Activated naive CD4-positive, alpha-beta T cell treated with anti-CD3 and anti-CD28 coated beads for 36 hours (primary cell): ENCODE data around the gene SGK2. TPM values are rescaled to one million over a fixed set of nuclear protein-coding genes. Genes with fewer than 3 reads are reported as not detected.

Experiments
- CTCF ChIA-PET: fragments of 350-600 bp; sonication (Branson Sonifier 250); formaldehyde crosslinking; loops from one replicate; lab custom pipeline; 2021; ENCODE audit warnings: antibody characterized with exemption; lab: Charles Lee
- DNase-seq: peaks from one replicate; pipeline ENCODE4 v3.0.0-alpha.2; 2020
- H3K27ac Mint-ChIP-seq: one replicate; pipeline ENCODE4 v1.8.0; 2021; ENCODE audit warnings: mild to moderate bottlenecking, mixed read lengths
- H3K27me3 Mint-ChIP-seq: one replicate; pipeline ENCODE4 v1.8.0; 2021; ENCODE audit warnings: low read depth, mixed read lengths
- H3K36me3 Mint-ChIP-seq: one replicate; pipeline ENCODE4 v1.8.0; 2021; ENCODE audit warnings: low read depth, mixed read lengths
- H3K4me1 Mint-ChIP-seq: one replicate; pipeline ENCODE4 v1.8.0; 2021; ENCODE audit warnings: low read depth, mixed read lengths
- H3K4me3 Mint-ChIP-seq: one replicate; pipeline ENCODE4 v1.8.0; 2021; ENCODE audit warnings: mild to moderate bottlenecking, moderate library complexity, mixed read lengths
- H3K9me3 Mint-ChIP-seq: one replicate; pipeline ENCODE4 v1.8.0; 2021; ENCODE audit warnings: mixed read lengths
- intact Hi-C: fragments of 100-400 bp; cut with micrococcal nuclease; formaldehyde crosslinking; loops from one replicate; pipeline ENCODE4 v1.15.1; 2023
- total RNA-seq, 2 experiments: library from RNA; stranded (reverse); gene quantifications; one replicate each; pipeline ENCODE4 v1.2.3, GENCODE V29; 2021

SGK2 gene
- total RNA-seq, 2 experiments from 2014 or later: 0.27 to 0.60 TPM

- Mint-ChIP-seq H3K27ac (no peak overlapping the region), H3K4me1 (no peaks in the 10 kb centered on the region), H3K9me3 (no peaks in the 10 kb centered on the region), H3K27me3 (no peaks in the 10 kb centered on the region), H3K36me3 (no peaks in the 10 kb centered on the region), H3K4me3 (no peak overlapping the region)
- no peak for DNase-seq
- intact Hi-C loops: no loop called here
- CTCF ChIA-PET: interaction anchor here (1.0 to 2.3 kb wide), 3 partner anchors 9 to 162 kb away, joined by 3 to 9 read pairs (median 4); no protein-coding TSS in a partner anchor
Measured at GRCh38 chr20:43529457-43530153, 29.2 kb upstream of the SGK2 start.

GRCh38 chr20:43530321-43531090 lies 28.3 kb upstream of the SGK2 start:
- H3K27ac Mint-ChIP-seq: no peak overlapping the region
- no peaks in the 10 kb centered on the region for H3K4me1 Mint-ChIP-seq
- no peak for DNase-seq
- intact Hi-C loops: no loop called here
- H3K4me3 Mint-ChIP-seq: no peak overlapping the region
- H3K36me3 Mint-ChIP-seq: no peaks in the 10 kb centered on the region
- no peaks in the 10 kb centered on the region for H3K27me3 Mint-ChIP-seq
- no peaks in the 10 kb centered on the region for H3K9me3 Mint-ChIP-seq
- CTCF ChIA-PET: interaction anchor here (0.7 to 2.3 kb wide), 4 partner anchors 8 to 162 kb away, joined by 3 to 9 read pairs (median 4); no protein-coding TSS in a partner anchor

DNA sequence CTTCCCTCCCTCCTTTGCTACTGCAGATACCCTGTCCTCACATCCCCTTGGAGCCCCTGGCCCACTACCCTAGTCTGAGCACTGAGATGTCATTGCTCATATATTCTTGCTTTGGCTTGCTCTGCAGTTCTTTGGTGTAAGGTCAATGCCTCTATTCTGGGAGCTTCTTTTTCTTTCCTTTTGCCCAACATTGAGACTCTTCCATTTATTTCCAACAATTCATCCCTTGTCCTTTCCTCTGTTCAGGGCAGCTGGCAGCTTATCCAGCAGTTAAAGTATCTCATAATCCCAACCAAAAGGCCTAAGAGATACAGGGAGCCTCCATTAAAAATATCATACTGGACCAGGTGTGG lies 27.8 kb upstream of the SGK2 start:
- no peak for DNase-seq
- CTCF ChIA-PET: interaction anchor here (0.7 to 1.7 kb wide), 2 partner anchors 9 to 15 kb away, joined by 3 to 5 read pairs; no protein-coding TSS in a partner anchor
- Mint-ChIP-seq H3K4me1 (no peaks in the 10 kb centered on the region), H3K9me3 (no peaks in the 10 kb centered on the region), H3K27me3 (no peaks in the 10 kb centered on the region), H3K36me3 (no peaks in the 10 kb centered on the region), H3K4me3 (no peak overlapping the region), H3K27ac (no peak overlapping the region)
- intact Hi-C loops: no loop called here

GRCh38 chr20:43532416-43533055 lies 26.3 kb upstream of the SGK2 start:
- no peak for DNase-seq
- Mint-ChIP-seq H3K9me3 (no peaks in the 10 kb centered on the region), H3K27ac (no peak overlapping the region), H3K36me3 (no peaks in the 10 kb centered on the region), H3K4me1 (no peaks in the 10 kb centered on the region), H3K27me3 (no peaks in the 10 kb centered on the region), H3K4me3 (no peak overlapping the region)
- CTCF ChIA-PET: no interaction called here
- intact Hi-C loops: no loop called here

GRCh38 chr20:43533060-43533459 lies 25.8 kb upstream of the SGK2 start:
- Mint-ChIP-seq H3K36me3 (no peaks in the 10 kb centered on the region), H3K4me1 (no peaks in the 10 kb centered on the region), H3K4me3 (no peak overlapping the region), H3K27me3 (no peaks in the 10 kb centered on the region), H3K9me3 (no peaks in the 10 kb centered on the region), H3K27ac (no peak overlapping the region)
- intact Hi-C loops: no loop called here
- DNase-seq: no peak
- CTCF ChIA-PET: no interaction called here

DNA sequence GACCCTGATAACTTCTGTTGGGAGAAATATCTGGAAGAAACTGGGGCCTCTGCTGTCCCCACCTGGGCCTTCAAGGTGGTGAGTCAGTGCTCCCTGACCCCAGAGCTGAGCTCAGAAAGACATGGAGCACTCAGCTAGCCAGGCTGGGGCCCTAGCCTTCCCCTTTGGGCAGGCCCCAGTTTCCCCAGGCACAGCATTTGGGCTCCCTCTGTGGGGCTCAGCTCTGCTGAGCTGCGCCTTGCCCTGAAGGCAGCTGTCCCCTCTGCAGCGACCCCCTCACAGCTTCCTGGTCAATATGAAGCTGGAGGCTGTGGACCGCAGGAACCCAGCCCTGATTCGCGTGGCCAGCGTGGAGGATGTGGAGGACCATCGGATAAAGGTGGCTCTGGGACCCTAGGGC lies 24.8 kb upstream of the SGK2 start:
- no peak for DNase-seq
- Mint-ChIP-seq H3K9me3 (no peaks in the 10 kb centered on the region), H3K27me3 (no peaks in the 10 kb centered on the region), H3K27ac (no peak overlapping the region), H3K36me3 (no peaks in the 10 kb centered on the region), H3K4me3 (no peak overlapping the region), H3K4me1 (no peaks in the 10 kb centered on the region)
- intact Hi-C loops: no loop called here
- CTCF ChIA-PET: interaction anchor here (1.1 kb wide), 1 partner anchor 67 kb away, joined by 4 read pairs; no protein-coding TSS in a partner anchor

DNA sequence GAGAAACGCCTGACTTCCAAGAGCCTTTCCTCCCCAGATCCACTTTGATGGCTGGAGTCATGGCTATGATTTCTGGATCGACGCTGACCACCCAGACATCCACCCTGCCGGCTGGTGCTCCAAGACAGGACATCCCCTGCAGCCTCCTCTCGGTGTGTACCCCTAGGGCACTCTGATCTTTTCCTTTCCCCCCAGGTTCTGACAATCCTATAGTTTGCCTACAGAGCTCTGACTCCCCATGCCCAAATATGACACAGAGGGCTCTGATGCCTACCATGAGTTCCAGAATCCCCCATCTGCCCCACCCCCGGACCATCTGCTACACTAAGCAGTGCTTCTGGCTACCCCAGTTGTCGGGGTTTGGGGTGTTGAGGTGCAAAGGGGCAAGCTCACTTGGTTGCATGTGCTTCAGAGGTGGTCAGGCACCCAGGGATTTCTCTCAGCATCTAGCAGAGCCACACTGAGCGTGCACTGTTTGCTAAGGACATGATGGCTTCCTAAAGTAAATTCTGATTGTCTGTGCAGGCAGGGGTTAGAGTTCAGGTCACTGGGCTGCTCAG lies 24.0 kb upstream of the SGK2 start:
- Mint-ChIP-seq H3K27me3 (no peaks in the 10 kb centered on the region), H3K9me3 (no peaks in the 10 kb centered on the region), H3K4me3 (no peak overlapping the region), H3K27ac (no peak overlapping the region), H3K4me1 (no peaks in the 10 kb centered on the region), H3K36me3 (no peaks in the 10 kb centered on the region)
- CTCF ChIA-PET: interaction anchor here (1.0 kb wide), 1 partner anchor 17 kb away, joined by 3 read pairs; no protein-coding TSS in a partner anchor
- no peak for DNase-seq
- intact Hi-C loops: no loop called here

GRCh38 chr20:43535370-43536004 lies 23.3 kb upstream of the SGK2 start:
- Mint-ChIP-seq H3K9me3 (no peaks in the 10 kb centered on the region), H3K4me1 (no peaks in the 10 kb centered on the region), H3K36me3 (no peaks in the 10 kb centered on the region), H3K27ac (no peak overlapping the region), H3K27me3 (no peaks in the 10 kb centered on the region), H3K4me3 (no peak overlapping the region)
- intact Hi-C loops: no loop called here
- CTCF ChIA-PET: interaction anchor here (1.0 kb wide), 2 partner anchors 16 to 655 kb away, joined by 3 read pairs; no protein-coding TSS in a partner anchor
- DNase-seq: no peak

DNA sequence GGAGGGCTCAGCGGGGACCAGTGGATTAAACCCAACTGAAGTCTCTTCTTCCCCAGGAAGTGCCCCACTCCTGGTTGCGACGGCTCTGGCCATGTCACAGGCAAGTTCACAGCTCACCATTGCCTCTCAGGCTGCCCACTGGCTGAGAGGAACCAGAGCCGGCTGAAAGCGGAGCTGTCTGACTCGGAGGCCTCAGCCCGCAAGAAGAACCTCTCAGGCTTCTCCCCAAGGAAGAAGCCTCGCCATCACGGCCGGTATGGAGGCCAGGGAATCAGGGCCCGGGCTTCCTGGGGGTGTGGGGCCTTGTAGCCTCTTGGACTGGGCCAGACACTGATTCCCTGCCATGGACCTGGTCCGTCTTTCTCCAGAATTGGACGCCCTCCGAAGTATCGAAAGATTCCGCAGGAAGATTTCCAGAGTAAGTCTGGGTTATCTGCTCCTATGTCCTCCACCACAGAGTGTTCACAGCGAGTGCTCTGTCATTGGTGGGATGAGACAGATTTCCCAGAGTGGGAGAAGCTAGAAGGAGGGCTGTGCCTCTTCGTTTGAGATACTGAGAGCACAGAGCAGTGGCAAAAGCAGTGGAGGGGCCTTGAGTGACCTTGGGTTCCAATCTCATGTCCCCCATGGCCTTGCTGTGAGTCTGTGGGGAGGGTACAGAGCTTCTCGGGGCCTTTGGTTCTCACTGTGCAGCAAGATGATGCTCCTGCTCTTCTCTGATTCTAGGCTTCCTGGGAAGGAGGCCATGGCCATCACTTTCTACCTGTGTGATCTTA lies 22.6 kb upstream of the SGK2 start:
- CTCF ChIA-PET: interaction anchor here (1.0 to 4.0 kb wide), 6 partner anchors 15 to 654 kb away, joined by 3 to 24 read pairs (median 3); no protein-coding TSS in a partner anchor
- Mint-ChIP-seq H3K27me3 (no peaks in the 10 kb centered on the region), H3K36me3 (no peaks in the 10 kb centered on the region), H3K27ac (no peak overlapping the region), H3K4me3 (no peak overlapping the region), H3K4me1 (no peaks in the 10 kb centered on the region), H3K9me3 (no peaks in the 10 kb centered on the region)
- no peak for DNase-seq
- intact Hi-C loops: no loop called here

DNA sequence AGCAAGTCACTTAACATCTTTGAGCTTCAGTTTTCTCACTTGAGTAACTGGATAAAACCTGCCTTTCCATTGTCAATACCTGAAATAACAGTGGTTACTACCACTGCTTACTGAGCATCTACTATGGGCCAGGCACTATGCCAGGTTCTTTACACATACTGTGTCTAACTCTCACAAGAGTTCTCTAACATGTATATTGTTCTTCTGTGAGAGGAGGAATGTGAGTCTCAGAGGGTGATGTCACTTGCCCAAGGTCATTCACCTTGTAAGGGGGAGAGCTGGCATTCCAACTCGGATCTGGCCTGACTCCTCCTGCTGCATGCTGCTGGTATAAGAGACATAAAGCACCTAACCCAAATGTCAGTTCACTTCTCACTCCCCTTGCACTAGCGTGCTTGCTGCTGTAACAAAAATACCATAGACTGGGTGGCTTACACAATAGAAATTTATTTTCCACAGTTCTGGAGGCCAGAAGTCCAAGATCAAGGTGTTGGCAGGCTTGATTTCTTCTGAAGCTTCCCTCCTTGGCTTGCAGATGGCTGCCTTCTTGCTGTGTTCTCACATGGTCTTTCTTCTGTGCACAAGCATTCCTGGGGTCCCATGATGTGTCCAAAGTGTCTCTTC lies 21.9 kb upstream of the SGK2 start:
- H3K27me3 Mint-ChIP-seq: no peaks in the 10 kb centered on the region
- H3K9me3 Mint-ChIP-seq: no peaks in the 10 kb centered on the region
- CTCF ChIA-PET: interaction anchor here (1.0 to 4.0 kb wide), 6 partner anchors 22 to 653 kb away, joined by 3 to 24 read pairs (median 3); partner anchors contain the start of gene SGK2
- no peak overlapping the region for H3K4me3 Mint-ChIP-seq
- no peaks in the 10 kb centered on the region for H3K4me1 Mint-ChIP-seq
- DNase-seq: no peak
- H3K36me3 Mint-ChIP-seq: no peaks in the 10 kb centered on the region
- no peak overlapping the region for H3K27ac Mint-ChIP-seq
- intact Hi-C loops: no loop called here
